Measurements from ENCODE around the gene C10orf90.
"Not testable (repeated sequence)": the region's sequence is repeated elsewhere in the genome, so short reads cannot be mapped to it uniquely, and the experiment has no call there.

C10orf90 gene

DNA sequence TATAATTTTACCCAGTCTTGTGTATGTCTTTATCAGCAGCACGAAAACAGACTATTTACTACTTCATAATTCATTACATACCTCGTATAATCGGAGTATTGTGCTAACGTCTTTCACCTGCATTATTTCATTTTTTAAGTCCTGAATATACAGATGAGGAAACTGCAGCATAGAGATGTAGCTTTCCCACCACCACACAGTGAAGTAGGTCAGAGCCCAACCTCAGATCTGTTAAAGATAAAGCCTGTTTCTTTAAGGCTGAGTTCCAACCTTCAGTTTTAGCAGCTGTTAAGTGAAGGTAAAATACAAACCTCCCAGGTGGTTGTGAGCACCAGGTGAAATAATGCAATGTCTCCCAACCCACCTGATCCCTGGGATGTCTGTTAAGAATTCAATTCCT is 280.2 kb downstream of the C10orf90 start:
- no peak for DNase-seq

DNA sequence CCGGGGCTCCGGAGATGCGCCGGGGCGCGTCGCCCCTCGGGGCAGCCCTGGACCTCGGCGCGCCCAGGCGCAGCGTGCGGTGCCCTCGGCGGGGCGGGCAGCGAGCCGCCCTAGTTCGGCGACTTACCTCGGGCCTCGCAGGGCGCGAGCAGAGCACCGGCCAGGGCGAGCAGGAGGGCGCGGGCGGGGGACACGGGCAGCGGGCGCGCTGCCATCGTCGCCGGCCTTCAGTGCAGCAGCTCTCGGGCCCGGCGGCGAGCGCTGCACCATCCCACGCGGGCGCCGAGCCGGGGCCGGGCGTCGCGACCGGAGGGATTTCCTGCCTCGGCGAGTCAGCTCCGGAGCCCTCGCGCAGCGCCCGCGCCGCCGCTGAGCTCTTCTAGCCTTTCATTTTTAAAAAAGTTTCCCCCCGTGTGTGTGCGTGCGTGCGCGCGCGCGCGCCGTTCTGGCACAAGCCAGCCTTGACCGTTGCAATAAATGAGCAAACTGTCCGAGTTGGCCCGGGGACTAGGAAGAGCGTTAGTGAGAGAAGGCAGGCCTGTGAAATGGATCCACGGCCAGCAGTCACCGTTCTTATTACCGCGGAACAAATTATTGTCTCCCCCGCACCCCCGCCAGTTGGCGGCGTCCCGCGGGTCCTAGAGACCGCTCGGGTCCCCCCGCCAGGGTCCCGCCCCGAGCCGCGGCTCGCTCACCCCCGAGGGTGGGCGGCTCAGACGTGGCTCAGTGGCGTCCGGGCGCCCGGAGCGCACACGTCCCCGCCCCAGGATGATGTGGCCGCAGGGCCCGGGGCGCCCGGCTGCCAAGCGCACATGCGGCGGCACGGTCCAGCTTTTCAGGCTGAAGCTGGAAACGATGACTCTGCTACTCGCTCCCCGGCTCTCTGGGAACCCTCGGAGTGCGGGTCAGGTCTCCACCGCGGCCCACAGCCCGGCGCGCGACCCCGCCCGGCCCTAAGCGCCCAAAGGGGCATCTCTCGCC is 282.3 kb downstream of the C10orf90 start, which contains the start of gene ADAM12:
Gene ADAM12, minus strand, starts transcription at position 547 of the 981 bp plus-strand sequence. Its CDS starts 332 bp downstream, at position 215.
- peak; percentile 74 for DNase-seq

DNA sequence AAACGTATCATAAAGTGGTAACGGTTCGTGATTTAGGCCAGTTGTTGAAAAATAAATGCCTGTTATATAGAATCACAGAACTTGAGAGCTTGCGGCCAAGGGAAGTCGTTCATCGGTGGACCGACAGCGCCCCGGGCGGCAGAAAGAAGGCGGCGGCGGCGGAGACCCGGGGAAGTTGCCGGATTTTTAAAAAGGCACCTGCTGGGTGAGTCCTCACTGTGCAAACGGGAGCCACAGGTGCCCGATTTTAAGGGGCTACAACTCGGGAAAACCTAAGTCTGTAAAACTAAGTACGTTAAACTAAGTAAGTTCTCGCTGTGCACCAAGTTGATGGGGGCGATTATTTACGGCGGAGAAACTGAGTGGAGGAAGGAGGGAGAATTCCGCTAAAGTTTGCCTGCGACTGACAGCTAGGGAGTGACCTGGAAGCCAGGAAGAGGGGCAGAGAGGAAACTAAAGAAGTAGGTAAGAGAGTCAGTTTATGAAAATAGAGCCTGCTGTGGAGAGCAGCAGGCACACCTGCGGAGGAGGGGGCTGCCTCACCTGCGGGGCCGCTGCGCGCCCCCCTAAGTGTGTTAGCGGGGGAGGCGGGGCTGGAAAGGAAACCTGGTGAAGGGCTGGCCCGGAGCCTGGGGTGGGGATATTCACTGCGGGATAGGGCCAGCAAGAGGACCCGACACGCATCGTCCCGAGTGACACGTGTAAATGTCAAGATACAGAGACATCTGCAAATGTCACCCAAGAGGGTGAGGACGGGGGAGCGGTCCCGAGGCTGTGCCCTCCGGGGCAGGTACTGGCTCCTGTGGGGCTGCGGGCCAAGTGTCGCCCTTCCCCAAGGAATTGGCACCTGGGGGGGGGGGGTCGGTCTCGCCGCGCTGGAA is 283.2 kb downstream of the C10orf90 start:
- DNase-seq, result peak; percentile 83

DNA sequence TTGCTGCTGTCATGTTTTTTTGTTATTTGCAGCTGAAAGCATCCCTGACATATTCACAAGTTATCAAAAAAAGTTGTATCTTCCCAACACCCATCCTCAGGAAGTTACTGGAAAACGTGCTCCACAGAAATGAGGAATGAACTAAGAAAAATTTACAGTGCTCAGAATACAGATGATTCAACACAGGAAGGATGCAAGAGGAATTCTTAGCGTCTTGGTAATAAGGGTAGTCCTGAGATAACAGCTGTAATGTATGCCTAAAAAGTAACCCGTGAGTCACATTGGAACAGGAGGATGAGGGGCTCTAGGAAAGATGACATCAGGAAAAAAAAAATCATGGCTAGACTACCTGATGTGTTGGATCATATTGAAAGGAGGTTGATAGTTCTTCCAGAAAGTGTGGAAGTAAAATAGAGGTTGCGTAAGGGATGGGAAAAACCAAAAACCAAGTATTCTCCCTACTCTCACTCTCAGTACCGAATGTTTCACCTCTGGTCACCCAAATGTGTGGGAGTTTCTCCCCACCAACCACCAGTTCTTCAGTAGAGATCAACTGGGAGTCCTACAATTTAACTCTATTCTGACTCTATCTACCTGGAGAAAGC is 286.1 kb downstream of the C10orf90 start:
- peak; percentile 91 for DNase-seq

DNA sequence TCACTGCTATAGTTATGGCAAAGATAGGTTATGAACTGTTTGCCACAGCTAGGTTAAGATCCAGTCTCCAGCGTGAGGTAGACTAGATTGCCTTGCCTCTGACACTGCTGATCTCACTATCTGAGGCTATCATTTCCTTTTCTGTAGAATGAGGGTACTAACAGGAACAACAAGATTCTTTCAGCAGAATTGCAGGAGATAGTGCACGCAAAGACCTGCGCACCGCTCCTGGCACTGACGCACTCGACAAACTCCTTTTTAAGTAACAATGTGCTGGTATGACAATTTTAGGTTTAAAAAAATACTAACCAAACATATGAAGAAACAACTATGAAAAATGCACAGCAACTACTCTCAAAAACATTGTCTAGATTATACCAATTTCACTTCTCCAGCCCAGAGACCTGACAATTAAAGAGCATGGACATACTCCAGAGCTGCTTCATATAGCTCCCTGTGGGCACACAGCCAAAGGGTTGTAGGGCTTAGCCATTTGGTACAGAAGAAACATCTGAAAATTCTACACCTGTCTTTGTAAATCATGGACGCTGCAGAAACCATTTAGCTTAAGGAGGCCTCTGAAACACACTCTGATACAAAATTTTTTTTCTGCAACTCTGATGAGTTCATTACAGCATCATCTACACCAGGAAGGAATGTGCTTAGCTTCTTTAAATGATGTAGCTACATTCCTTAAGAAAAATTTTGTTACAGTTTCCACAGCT is 290.0 kb downstream of the C10orf90 start:
- peak; percentile 50 for DNase-seq

DNA sequence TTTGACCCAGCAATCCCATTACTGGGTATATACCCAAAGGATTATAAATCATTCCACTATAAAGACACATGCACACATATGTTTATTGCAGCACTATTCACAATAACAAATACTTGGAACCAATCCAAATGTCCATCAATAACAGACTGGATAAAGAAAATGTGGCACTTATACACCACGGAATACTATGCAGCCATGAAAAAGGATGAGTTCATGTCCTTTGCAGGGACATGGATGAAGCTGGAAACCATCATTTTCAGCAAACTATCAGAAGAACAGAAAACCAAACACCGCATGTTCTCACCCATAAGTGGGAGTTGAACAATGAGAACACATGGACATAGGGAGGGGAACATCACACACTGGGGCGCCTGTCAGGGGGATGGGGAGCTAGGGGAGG is 291.3 kb downstream of the C10orf90 start:
- DNase-seq, result not testable (repeated sequence)

DNA sequence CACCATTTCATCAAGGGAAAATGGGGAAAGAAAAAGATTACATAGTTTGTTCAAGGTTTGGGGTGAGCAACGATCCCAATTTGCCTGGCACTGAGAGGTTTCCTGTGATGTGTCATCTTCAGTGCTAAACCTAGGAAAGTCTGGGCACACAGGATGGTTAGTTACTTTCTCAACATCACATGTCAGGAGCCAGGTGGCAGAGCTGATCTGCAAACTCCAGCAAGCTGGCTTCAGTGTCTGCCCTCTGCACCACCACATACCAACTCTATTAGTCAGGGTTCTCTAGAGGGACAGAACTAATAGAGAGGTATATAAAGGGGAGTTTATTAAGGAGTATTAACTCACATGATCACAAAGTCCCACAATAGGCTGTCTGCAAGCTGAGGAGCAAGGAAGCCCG is 293.5 kb downstream of the C10orf90 start:
- peak; percentile 64 for DNase-seq

DNA sequence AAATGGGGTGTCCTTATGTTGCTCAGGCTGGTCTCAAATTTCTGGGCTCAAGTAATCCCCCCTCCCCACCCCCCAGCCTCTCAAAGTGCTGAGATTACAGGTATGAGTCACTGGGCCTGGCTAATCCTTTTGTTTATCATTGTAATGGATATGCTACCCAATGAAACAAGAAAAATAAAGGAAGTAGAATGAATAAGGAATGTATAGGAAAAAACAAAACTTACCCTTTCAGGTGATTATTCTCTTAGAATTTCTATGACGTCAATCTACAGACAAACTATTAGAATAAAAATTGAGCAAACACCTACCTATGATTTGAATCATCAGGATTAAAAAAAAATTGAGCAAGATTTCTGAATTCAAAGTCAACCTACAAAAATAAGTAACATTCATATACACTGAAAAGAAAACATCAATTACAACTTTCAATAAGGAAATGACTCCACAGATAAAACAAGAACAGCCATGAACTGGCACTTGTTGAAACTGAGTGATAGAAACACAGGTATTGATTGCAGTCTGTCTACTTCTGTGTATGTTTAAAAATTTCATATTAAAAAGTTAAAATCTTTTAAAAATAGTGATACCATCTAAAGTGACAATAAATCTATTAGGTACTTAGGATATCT is 294.5 kb downstream of the C10orf90 start:
- DNase-seq, result no peak

DNA sequence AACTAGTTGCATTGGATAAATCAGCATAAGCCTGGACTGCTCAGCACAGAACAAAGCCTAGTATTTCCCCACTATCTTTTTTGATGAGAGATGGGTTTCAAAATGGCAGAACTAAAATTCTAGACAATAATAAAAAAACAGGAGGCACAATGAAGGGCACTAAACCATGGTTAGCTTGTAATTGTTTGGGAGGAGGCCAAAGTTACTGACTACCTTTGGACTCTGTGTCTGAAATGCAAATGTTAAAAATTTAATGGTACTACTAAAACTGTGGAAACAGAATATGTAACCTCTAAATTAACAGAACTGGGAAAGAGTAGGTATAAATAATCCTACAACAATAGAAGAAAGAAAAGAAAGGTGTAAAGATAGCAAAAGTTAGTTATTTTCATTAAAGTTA is 295.2 kb downstream of the C10orf90 start:
- DNase-seq, result no peak
